GM10266 (cell line): Measurements from ENCODE around the gene FMN1.
A peak's percentile ranks its signal among the peaks of the same experiment; 100 is the strongest.

ENCODE experiments used
- DNase-seq: peaks from one replicate; pipeline ENCODE4 v3.0.0; 2012; ENCODE audit errors: extremely low spot score
- TF ChIP-seq, protein P1 (sequence below): IDR thresholded peaks from 2 replicates; pipeline ENCODE4 v1.5.1; 2012; ENCODE audit warnings: mild to moderate bottlenecking, low read depth; ENCODE audit not compliant: control insufficient read depth, insufficient read depth; ENCODE audit errors: missing control alignments

FMN1 gene

DNA sequence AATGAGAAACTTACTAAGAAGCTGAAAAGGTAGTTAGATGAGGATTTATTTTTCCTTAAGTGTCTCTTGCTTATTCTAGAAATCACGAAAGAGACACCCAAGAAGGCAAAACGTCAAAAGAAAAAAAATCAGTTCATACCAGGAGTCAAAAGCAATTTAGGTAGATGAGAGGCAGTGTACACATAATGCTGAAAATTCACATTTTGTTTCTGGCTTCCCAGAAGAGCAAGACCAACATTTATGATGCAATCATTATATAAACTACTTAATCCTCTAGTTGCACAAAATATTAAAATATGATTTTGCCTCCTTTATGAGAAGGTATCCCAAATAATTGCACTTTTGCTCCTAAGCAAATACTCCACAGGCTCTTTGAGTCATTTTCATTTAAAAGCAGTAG, 228.0 kb downstream of the FMN1 start:
- TF ChIP-seq, protein P1, sequence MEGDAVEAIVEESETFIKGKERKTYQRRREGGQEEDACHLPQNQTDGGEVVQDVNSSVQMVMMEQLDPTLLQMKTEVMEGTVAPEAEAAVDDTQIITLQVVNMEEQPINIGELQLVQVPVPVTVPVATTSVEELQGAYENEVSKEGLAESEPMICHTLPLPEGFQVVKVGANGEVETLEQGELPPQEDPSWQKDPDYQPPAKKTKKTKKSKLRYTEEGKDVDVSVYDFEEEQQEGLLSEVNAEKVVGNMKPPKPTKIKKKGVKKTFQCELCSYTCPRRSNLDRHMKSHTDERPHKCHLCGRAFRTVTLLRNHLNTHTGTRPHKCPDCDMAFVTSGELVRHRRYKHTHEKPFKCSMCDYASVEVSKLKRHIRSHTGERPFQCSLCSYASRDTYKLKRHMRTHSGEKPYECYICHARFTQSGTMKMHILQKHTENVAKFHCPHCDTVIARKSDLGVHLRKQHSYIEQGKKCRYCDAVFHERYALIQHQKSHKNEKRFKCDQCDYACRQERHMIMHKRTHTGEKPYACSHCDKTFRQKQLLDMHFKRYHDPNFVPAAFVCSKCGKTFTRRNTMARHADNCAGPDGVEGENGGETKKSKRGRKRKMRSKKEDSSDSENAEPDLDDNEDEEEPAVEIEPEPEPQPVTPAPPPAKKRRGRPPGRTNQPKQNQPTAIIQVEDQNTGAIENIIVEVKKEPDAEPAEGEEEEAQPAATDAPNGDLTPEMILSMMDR = no peak
- DNase-seq = no peak

GRCh38 chr15:32965897-32966296, 228.6 kb downstream of the FMN1 start:
- no peak for DNase-seq
- TF ChIP-seq, protein P1 = no peak

GRCh38 chr15:32959077-32959476, 235.4 kb downstream of the FMN1 start:
- TF ChIP-seq, protein P1 = no peak
- no peak for DNase-seq

DNA sequence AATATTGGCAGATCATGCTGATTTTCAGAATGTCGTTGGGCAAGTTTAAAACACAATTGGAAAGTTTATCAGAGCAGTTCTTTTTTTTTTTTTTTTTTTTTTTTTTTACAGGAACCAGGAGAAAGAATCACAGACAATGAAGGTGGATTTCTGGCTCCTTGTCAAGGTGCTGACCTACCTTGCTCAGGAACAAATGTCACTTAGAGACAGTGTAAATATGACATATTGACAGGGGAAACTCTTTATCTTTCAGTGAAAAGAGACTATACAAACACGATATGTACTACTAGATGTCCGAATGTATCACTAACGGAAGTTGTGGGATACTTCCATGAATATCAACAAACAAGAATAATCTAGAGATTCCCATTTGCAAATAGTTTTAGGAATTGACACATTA, 237.3 kb downstream of the FMN1 start:
- DNase-seq = no peak
- TF ChIP-seq, protein P1 = no peak

DNA sequence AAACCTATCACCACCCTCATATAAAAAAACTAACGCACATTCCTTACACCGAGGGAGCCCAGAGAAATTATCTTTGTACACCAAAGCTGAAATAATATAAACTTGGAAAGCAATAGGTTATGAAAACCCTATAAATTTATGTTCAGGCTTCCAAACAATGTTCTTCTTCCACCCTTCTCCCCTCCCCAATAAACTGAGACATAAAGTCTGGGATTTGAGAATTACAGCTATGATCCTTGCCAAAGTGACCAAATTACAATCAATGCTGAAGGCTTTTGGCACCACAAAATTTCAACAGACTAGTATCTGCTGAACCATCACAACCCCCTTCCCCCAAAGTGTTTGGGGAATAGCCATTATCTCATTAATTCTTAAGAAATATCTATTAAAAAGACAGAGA, 237.8 kb downstream of the FMN1 start:
- no peak for DNase-seq
- TF ChIP-seq, protein P1 = no peak

- TF ChIP-seq, protein P1 = peak; percentile 62
- peak; percentile 16 for DNase-seq
Measured at GRCh38 chr15:32956006-32956405, 238.5 kb downstream of the FMN1 start.

- TF ChIP-seq, protein P1 = no peak
Measured at GRCh38 chr15:32953533-32953910, 241.0 kb downstream of the FMN1 start.

More at GRCh38 chr15:32953533-32953910, 241.0 kb downstream of the FMN1 start:
- DNase-seq = no peak
